ENCODE measurements around the gene KPNB1.

The KPNB1 gene

GRCh38 chr17:47733047-47733673, 83.4 kb downstream of the KPNB1 start, which contains the start of gene TBX21:
Gene TBX21 (plus strand): TSS chr17:47733236. CDS start chr17:47733455, 219 bp downstream.
- peak; percentile 97 for DNase-seq

DNA sequence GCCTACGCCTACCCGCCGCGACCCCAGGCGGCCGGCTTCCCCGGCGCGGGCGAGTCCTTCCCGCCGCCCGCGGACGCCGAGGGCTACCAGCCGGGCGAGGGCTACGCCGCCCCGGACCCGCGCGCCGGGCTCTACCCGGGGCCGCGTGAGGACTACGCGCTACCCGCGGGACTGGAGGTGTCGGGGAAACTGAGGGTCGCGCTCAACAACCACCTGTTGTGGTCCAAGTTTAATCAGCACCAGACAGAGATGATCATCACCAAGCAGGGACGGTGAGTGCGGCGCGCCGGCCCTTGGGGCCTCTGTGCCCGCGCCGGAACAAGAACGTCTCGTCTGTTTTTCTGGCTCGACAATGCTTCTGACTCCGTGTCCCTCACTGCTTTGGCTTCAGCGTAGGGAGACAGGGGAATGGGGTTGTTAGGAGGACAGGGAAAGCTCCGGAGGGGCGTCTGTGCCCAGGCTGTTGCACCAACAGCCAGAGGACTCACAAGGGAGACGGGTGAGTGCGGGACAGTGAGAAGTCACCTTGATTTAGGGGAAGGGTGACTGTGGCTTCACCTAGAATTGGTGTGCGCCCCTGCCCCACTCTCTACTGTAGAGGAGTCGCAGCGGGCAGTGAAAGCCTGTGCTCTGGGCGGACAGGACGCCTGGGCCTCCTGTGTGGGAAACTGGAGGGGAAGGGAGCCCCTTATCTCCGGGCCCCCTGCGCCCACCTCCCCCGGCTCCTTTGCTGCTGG, 84.1 kb downstream of the KPNB1 start:
- DNase-seq: no peak

DNA sequence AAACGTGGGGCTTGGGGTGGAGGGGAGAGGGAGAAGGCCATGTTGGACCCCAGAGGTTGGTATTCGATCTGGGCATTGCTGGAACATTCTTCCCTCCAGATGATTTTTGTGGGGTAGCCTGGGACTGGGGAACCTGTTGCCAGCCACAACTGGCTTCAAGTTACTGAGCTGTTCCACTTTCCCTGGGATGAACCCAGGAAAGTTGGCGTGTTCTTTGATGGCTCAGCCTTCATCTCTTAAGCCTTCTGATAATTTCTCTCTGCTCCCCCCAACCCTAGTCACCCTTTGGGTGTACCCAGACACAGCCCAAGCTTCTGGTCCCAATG, 85.4 kb downstream of the KPNB1 start:
- DNase-seq: no peak
